Skeletal muscle satellite cell (primary cell): Measurements from ENCODE around the gene SPAAR.
"Not testable (repeated sequence)": the region's sequence is repeated elsewhere in the genome, so short reads cannot be mapped to it uniquely, and the experiment has no call there.

Source experiments
- H3K27me3 ChIP-seq: 2 replicates; pipeline ENCODE4 v1.7.0; 2013; ENCODE audit warnings: low read length; ENCODE audit not compliant: control insufficient read depth, insufficient read depth
- H3K36me3 ChIP-seq: 2 replicates; pipeline ENCODE4 v1.7.0; 2013; ENCODE audit warnings: mild to moderate bottlenecking, control low read depth, low read length; ENCODE audit not compliant: insufficient read depth
- H3K4me1 ChIP-seq: 2 replicates; pipeline ENCODE4 v1.7.0; 2013; ENCODE audit warnings: low read length; ENCODE audit not compliant: control insufficient read depth, insufficient read depth
- H3K4me2 ChIP-seq: 2 replicates; pipeline ENCODE4 v1.7.0; 2013; ENCODE audit warnings: mild to moderate bottlenecking, low read length
- H3K4me3 ChIP-seq: 2 replicates; pipeline ENCODE4 v1.7.0; 2013; ENCODE audit warnings: low read length
- H3K9ac ChIP-seq: 2 replicates; pipeline ENCODE4 v1.7.0; 2013; ENCODE audit warnings: mild to moderate bottlenecking, low read depth, low read length, moderate library complexity
- H3K9me3 ChIP-seq: replicated peaks from 2 replicates; pipeline ENCODE4 v1.7.0; 2013; ENCODE audit warnings: mild to moderate bottlenecking, control low read depth, low read length

SPAAR gene

DNA sequence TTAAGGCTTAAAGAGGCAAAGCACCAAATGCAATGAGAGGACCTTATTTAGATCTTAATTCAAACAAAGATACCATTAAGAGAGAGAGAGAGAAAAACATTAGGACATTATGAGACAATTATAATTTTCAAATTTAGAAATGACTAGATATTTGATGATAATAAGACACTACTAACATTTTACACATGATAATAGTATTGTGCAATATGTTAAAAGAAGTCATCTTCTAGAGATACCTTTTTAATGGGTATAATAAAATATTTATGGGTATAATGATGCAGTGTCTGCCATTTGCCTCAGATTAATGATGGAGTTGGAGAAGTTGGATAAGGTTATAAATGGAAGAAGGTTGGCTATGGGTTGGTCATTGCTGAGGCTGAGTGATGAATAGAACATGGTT, 21.2 kb downstream of the SPAAR start:
- Histone ChIP-seq H3K27me3 (no peaks in the 10 kb centered on the region), H3K4me3 (no peak overlapping the region), H3K9me3 (no peaks in the 10 kb centered on the region), H3K4me2 (no peak overlapping the region), H3K4me1 (peaks cover 58% of the 10 kb centered on the region), H3K36me3 (no peaks in the 10 kb centered on the region), H3K9ac (no peak overlapping the region)

DNA sequence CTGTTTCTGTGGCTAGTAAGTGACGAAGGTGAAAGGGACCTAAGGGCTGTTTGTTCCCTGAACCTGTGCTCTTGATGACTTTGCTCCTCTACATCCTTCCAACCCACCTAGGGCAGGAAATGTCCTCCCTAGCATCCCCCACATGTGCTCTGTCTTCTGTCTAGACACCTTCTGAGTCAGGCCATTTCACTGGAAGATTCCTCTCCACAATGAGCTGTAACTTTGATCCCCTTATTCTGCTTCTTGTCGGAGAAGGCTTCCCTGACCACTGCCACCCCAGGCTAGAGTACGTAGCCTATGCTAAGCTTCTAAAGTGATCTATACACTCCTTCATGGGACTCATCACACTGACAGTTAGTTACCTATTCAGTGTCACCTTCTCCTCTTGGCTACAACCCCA, 21.7 kb downstream of the SPAAR start:
- H3K4me1 ChIP-seq: peaks cover 59% of the 10 kb centered on the region
- H3K9me3 ChIP-seq: no peaks in the 10 kb centered on the region
- no peak overlapping the region for H3K4me3 ChIP-seq
- no peaks in the 10 kb centered on the region for H3K36me3 ChIP-seq
- no peak overlapping the region for H3K9ac ChIP-seq
- H3K4me2 ChIP-seq: no peak overlapping the region
- no peaks in the 10 kb centered on the region for H3K27me3 ChIP-seq

DNA sequence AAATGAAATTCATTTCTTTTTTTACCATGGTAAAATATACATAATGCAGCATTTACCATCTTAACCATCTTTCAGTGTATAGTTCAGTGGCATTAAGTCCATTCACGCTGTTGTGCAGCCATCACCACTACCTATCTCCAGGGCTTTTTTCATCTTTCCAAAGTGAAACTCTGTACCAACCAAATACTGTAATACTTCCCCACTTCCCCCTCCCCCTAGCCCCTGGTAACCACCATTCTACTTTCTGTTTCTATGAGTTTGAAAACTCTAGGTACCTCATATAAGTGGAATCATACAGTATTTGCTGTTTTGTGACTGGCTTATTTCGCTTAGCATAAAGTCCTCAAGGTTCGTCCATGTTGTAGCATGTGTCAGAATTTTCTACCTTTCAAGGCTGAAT, 23.4 kb downstream of the SPAAR start:
- no peak overlapping the region for H3K9ac ChIP-seq
- H3K4me1 ChIP-seq: peaks cover 72% of the 10 kb centered on the region
- H3K4me2 ChIP-seq: no peak overlapping the region
- H3K4me3 ChIP-seq: no peak overlapping the region
- H3K27me3 ChIP-seq: no peaks in the 10 kb centered on the region
- peaks cover 5% of the 10 kb centered on the region for H3K9me3 ChIP-seq
- no peaks in the 10 kb centered on the region for H3K36me3 ChIP-seq

DNA sequence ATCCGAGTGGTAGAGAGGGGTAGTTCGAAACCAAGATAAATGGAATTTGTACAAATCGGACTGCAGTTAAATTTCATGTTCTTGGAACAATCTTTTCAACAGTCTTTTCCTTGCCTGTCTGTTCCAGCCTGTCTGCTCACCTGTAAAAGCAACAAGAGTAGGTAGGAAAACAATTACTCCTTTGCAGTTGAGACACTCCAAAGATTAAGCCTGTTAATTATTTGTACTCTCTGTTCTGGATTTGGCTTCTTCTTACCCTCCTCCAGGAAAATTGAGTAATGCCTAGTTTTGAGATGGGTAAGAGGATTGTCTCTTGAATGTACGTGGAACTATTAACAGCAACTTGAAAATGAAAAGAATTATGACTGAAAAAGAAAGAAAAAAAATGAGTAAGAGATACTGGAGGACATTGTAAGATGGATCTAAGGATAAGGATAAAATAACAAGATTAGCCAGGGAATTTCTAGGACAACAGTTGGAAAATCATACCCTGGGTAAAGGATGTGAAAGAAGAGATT, 24.3 kb downstream of the SPAAR start:
- no peak overlapping the region for H3K4me3 ChIP-seq
- H3K4me2 ChIP-seq: no peak overlapping the region
- H3K36me3 ChIP-seq: no peaks in the 10 kb centered on the region
- no peaks in the 10 kb centered on the region for H3K27me3 ChIP-seq
- peak overlapping the region; percentile 23 for H3K9ac ChIP-seq
- peaks cover 63% of the 10 kb centered on the region for H3K4me1 ChIP-seq
- peaks cover 5% of the 10 kb centered on the region for H3K9me3 ChIP-seq

DNA sequence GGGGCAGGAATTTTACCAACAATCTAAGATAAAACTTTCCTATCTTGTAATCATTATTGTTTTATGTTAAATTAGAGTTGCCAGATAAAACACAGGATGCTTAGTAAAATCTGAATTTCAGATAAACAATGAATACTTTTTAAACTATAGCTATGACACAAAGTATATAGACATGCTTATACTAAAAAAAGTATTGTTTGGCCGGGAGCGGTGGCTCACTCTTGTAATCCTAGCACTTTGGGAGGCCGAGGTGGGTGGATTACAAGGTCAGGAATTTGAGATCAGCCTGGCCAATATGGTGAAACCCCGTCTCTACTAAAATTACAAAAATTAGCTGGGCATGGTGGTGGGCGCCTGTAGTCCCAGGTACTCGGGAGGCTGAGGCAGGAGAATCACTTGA, 24.8 kb downstream of the SPAAR start:
- peak overlapping the region; percentile 23 for H3K9ac ChIP-seq
- not testable (repeated sequence) for H3K4me2 ChIP-seq, H3K27me3 ChIP-seq, H3K36me3 ChIP-seq, H3K9me3 ChIP-seq, H3K4me3 ChIP-seq
- peaks cover 59% of the 10 kb centered on the region for H3K4me1 ChIP-seq

DNA sequence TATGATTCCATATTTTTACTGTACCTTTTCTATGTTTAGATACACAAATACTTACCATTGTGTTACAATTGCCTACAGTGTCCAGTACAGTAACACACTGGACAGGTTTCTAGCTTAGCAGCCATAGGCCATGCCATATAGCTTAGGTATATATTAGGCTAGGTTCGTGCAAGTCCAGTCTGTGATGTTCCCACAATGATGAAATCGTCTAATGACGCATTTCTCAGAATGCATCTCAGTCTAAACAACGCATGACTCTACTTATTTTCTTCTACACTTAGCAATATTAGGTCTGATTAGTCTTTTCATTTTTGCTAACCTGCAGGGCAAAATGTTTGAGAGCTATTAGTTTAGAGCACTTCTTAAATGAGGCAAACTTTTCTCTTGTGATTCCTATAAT, 26.0 kb downstream of the SPAAR start:
- Histone ChIP-seq H3K36me3 (no peaks in the 10 kb centered on the region), H3K9ac (peak overlapping the region; percentile 69), H3K9me3 (peaks cover 5% of the 10 kb centered on the region), H3K4me2 (no peak overlapping the region), H3K4me3 (no peak overlapping the region), H3K27me3 (no peaks in the 10 kb centered on the region), H3K4me1 (peaks cover 51% of the 10 kb centered on the region)

DNA sequence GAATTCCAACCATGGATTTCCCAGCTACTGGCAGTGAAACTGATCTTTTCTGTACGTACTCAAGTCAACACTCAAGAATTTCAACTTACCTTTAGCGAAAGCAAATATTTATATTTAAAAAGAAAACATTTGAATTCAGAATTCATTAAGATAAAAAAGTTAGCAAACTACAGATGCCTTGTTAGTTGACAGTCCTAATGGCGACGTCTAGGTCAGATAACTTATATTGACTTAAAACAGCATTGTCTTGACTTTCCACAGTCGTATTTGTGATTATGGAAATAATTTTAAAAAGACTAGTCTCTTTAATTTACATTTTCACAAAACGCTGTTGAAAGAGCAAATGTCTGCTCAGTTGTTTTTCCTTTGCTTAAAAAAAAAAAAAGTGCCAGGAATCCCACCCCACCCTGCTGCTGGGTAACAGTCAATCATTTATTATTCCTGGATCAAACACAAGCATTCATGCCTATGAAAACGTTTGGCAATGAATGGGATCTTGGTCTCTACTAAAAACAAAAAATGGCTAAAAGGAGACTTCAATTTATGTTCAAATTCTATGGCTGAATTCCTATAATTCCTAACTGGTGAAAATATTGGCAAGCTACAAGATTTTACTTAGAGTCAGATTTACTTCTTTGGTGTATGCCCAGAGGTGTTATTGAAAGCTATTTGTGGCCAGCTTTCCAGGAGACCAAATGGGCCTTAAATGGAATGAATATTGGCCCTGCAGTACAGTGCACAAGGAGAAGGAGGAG, 26.6 kb downstream of the SPAAR start:
- Histone ChIP-seq H3K4me3 (no peak overlapping the region), H3K27me3 (no peaks in the 10 kb centered on the region), H3K4me1 (peaks cover 47% of the 10 kb centered on the region), H3K9me3 (peaks cover 5% of the 10 kb centered on the region), H3K9ac (peak overlapping the region; percentile 69), H3K36me3 (no peaks in the 10 kb centered on the region), H3K4me2 (peak overlapping the region; percentile 38)

DNA sequence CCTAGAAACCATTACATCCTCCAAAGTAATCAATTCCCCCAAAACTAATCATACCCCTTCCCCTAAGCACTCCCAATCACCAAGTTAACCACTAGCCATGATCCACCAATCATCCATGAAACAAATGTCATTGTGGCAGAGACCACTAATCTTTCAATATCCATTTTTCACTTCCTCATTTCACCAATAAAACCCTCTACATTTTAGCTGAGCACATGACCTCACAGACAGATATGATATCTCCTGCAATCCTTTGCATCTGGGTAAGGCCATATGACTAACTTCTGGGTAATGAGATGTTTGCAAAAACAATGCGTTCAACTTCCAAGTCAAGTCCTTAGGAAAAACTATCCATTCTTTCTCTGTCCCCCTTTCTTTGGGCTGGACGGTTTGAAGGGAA, 27.9 kb downstream of the SPAAR start:
- H3K9me3 ChIP-seq: peaks cover 5% of the 10 kb centered on the region
- peaks cover 43% of the 10 kb centered on the region for H3K4me1 ChIP-seq
- no peaks in the 10 kb centered on the region for H3K27me3 ChIP-seq
- H3K4me3 ChIP-seq: no peak overlapping the region
- no peaks in the 10 kb centered on the region for H3K36me3 ChIP-seq
- H3K9ac ChIP-seq: peak overlapping the region; percentile 43
- H3K4me2 ChIP-seq: no peak overlapping the region

DNA sequence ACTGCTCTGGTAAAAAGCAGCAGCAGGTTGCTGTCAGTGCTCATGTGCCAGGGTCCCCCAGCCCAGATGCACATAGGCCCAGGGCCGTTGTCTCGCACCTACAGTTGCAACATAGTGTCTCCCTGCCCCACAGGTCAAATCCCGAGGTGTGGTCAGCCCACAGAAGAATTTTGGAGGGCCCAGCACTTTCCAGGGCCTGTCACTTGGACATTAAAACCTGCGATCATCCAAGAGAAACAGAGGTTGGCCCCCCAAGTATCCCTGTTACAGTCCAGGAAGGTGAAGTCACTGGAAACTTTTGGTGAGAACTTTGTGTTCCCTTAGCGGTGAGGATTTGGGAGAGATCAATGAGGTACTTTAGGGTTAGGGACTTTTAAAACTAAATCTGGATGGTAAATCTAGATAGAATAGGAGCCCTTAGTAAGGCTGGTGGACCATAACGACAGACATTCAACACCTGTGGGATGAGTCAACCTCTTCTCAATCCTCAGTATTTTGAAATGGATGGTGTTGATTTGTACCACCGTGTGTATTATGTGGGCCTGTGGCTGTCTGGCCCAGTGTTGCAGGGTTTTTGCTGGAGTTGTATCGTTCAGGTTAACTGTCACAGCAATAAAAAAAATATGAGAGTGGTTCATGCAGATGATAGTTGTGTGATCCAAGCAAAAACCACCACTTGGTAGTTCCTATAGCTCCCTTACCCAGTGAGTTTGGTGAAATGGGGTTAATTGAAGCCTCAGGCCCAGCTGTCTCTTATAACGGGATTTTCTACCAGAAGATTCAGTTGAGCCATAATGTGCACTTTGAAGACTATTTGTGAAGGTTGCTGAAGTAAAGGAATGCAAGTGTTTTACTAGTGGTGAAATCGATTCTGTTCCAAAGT, 29.4 kb downstream of the SPAAR start:
- Histone ChIP-seq H3K4me1 (peaks cover 36% of the 10 kb centered on the region), H3K4me3 (no peak overlapping the region), H3K27me3 (no peaks in the 10 kb centered on the region), H3K9ac (no peak overlapping the region), H3K9me3 (peaks cover 5% of the 10 kb centered on the region), H3K36me3 (no peaks in the 10 kb centered on the region), H3K4me2 (no peak overlapping the region)

DNA sequence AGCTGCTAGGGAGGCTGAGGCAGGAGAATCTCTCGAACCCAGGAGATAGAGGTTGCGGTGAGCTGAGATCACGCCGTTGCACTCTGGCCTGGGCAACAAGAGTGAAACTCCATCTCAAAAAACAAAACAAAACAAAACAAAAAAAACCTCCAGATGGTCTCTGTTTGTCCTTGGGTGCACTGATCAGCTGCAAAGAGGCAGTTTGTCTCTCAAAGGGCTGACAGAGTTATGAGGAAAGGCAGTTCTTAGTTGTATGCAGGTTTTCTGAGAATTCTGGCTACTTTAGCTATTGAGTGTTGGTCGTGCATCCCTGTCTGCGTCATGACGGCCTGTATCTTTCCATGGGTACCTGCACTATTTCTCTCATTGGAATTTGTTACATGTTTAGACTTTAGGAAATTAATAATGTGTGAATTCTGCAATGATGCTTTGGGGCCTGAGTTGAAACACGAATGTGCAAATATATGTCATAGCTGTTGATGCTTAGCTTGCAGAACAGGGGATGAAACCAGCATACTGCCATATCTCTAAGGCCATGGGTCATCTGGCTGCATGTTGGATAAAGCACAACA, 30.5 kb downstream of the SPAAR start:
- Histone ChIP-seq H3K36me3 (no peaks in the 10 kb centered on the region), H3K4me3 (no peak overlapping the region), H3K4me2 (no peak overlapping the region), H3K9ac (no peak overlapping the region), H3K27me3 (no peaks in the 10 kb centered on the region), H3K4me1 (peaks cover 32% of the 10 kb centered on the region), H3K9me3 (peaks cover 5% of the 10 kb centered on the region)
